Esophagus squamous epithelium (tissue), 4 donors: ENCODE results near the gene SH3GLB2.

Experiments used
- POLR2A ChIP-seq, 4 donors: fragments of 450-650 bp; IDR thresholded peaks; one replicate each; pipeline ENCODE4 v1.6.1; 2017; ENCODE audit warnings: antibody characterized with exemption in 4 of 4, mild to moderate bottlenecking in 4 of 4, moderate library complexity in 3 of 4
- TF ChIP-seq, protein P1 (sequence below), 6 experiments: fragments of 450-650 bp in 4 of 6; fragments of 200-600 bp in 2 of 6; sonication (generic) in 2 of 6; IDR thresholded peaks; one replicate each; pipeline ENCODE4 v1.5.1; 2016 to 2019; ENCODE audit warnings: antibody characterized with exemption in 6 of 6, mild to moderate bottlenecking in 4 of 6, moderate library complexity in 4 of 6

DNA sequence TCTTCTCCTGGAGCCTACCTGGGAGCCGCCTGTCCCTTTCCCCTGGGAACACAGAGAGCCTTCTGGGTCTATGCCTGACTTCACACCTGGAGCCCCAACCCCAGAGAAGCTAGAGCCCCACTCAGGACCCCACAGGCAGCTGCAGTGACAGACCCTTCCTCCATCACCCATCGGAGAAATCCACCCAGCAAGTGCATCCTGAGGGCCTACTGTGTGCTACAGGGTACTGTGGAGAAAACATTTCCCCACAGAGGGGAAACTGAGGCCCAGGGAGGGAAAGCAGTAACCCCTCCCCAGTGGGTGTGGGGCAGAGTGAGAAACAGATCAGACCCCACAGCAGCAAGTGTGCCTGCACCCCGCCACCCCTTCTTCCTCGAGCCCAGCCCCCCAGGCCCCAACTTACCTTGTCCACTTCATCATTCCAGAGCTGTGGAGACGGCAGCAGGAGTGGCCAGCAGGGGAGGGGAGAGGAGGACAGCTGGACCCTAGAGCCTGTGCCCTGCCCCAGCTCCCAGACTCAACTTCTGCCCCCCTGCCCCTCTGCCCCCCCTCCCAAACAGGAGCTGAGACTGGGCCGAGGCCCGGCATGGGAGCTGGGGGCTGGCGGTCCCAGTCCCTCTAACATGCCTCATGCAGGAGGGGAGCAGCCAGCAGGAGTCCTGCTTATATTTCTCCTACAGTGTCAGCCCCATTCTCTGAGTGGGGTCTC is 17.7 kb downstream of the SH3GLB2 start:
- TF ChIP-seq, protein P1, sequence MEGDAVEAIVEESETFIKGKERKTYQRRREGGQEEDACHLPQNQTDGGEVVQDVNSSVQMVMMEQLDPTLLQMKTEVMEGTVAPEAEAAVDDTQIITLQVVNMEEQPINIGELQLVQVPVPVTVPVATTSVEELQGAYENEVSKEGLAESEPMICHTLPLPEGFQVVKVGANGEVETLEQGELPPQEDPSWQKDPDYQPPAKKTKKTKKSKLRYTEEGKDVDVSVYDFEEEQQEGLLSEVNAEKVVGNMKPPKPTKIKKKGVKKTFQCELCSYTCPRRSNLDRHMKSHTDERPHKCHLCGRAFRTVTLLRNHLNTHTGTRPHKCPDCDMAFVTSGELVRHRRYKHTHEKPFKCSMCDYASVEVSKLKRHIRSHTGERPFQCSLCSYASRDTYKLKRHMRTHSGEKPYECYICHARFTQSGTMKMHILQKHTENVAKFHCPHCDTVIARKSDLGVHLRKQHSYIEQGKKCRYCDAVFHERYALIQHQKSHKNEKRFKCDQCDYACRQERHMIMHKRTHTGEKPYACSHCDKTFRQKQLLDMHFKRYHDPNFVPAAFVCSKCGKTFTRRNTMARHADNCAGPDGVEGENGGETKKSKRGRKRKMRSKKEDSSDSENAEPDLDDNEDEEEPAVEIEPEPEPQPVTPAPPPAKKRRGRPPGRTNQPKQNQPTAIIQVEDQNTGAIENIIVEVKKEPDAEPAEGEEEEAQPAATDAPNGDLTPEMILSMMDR (IDR thresholded peaks at IDR 0.05): no peak
- no peak for TF ChIP-seq POLR2A (IDR thresholded peaks at IDR 0.05)
